CD4-positive, alpha-beta T cell treated with Interleukin-10 for 1 hour (primary cell): ENCODE data around the gene TCL1B.
"Not testable (repeated sequence)": the region's sequence is repeated elsewhere in the genome, so short reads cannot be mapped to it uniquely, and the experiment has no call there.

ENCODE experiments used
- DNase-seq: peaks from one replicate; pipeline ENCODE4 v3.0.0-alpha.2; 2020

Gene TCL1B

DNA sequence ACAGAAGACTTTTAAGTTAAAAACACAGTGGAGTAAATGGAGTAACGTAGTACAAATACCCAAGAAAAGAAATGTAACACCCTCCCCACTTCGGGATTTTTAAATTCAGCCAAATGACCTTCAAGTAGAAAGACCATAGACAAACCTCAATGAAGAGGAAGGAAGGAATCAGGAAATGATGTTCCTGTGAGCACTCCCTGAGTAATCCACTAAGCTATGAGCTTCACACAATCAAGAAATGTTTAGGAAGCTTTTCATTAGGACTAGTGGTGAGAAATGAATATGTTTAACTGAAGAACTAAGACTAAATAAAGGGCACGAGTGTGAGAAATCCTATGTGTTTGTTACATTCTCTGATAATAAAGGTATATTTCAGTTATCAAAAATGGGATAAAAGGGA, 17.6 kb downstream of the TCL1B start:
- DNase-seq: no peak

- no peak for DNase-seq
Observed at GRCh38 chr14:95705518-95705917, 19.3 kb downstream of the TCL1B start.

DNA sequence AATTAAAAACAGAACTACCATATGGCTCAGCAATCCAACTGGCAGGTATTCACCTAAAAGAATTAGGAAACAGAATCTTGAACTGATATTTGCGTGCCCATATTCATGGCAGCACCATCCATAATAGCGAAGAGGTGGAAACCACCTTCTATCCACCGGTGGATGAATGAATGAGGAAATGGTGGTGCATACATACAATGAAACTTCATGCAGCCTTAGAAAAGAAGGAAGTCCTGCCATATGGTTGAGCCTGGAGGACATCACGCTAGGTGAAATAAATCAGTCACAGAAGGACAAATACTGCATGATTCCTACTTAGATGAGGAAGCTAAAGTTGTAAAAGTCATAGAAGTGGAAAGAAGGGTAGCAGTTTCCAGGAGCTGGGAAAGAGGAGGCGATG, 21.1 kb downstream of the TCL1B start:
- DNase-seq: no peak

DNA sequence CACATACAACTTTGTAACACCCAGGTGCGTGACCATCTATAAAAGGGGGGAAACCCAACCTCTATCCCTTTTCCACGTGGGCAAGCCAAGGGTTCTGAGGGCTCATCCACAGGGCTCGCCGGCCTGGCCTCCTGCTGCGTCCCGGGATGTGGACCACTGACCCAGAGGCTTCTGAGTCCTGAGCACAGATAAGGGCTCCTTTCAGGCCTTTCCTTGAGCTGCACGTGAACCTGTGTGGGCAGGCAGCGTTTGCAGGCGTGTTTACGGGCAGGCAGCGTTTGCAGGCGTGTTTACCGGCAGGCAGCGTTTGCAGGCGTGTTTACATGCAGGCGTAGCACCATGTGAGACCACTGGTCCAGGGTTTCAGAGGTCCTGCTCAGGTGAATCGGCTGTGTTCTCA, 23.9 kb downstream of the TCL1B start:
- DNase-seq: no peak

GRCh38 chr14:95711476-95712176, 25.4 kb downstream of the TCL1B start:
- no peak for DNase-seq

- no peak for DNase-seq
Observed at GRCh38 chr14:95712398-95712797, 26.2 kb downstream of the TCL1B start.

DNA sequence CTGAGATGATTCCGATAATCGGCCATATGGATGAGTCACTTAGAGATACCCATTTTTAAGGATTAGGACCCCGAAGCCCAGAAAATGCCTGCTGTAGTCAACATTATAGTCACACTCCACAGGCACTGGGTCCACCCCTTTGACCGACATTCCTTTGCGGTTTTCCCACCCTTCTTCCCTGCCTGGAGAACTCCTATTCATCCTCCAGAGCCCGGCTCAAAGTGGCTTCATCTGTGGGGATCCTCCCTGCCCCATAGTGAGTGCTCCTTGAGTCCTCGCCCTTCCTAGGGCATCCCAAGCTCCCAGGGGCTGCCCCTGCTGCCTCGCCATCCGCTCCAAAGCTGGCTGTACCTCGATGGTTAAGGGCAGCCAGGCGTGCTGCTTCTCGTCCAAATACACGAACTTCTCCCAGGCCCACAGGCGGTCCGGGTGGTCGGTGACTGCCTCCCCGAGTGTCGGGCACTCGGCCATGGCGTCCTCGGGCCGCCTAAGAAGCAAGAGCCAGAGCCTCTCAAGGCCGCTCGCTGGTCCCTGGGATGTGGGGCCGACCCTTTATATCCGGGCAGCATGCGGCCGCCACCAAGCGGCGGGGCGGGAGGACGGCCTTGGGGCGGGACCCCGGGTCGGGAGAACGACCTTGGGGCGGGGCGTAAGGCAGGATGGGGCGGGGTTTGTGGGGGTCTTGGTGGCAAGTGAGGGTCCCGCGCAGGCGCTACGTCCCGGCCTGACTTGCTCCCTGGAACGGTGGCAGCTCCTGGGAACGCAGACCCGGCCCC, 27.6 kb downstream of the TCL1B start, which contains the start of gene TCL1A:
Gene TCL1A (minus strand): TSS at position 530 of the 776 bp plus-strand sequence. CDS start 59 bp downstream, at position 471.
- DNase-seq: no peak

DNA sequence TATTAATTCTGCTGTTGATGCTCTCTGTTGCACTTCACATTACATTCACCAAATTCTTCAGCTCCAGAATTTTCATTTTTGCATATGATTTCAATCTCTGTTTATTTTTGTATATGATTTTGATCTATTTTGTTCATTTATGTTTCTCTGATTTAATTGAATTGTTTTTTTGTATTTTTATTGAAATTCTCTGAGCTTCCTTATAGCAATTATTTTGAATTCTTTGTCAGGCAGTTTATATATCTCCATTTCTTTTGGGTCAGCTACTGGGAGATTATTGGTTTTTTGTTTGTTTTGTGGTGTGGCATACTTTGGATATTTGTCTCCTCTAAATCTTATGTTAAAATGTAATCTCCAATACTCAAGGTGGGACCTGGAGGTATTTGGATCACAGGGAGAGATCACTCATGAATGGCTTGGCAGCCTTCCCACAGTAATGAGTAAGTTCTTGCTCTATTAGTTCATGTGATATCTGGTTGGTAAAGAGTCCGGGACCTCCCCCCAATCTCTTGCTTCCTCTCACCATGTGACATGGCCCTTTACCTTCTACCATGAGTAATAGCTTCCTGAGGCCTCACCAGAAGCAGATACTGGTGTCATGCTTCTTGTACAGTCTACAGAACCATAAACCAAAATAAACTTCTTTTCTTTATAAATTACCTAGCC, 36.4 kb downstream of the TCL1B start:
- DNase-seq: no peak

DNA sequence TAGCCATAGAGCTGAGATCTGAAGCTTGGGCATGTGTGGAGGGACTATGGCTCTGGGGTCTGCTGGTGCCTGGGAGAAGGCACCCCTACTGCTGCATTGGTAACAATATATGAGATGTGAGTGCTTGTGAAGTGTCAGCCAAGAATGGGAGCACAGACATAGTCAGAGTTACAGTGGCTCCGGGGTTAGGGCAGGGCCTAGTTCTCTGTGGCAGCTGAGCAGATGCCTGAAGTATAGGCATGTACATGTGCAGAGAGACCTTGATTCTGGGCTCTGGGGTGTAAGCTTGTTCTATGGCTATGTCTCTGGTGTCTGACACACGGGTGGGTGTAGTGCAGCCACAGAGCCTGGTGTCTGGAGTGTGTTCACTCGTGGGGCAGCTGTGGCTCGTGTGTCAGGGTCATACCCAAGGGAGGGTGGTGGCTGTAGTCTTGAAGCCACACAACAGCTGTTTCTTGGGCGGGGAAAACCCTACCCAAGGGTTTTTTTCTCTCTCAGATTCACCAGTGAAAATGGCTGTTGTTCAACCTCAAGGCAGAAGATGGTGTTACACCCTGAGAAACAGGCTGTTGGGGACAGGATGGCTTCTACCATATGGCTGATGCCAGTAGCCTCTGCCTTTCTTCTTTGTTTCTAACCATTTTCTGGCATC, 39.6 kb downstream of the TCL1B start:
- DNase-seq: no peak

GRCh38 chr14:95727056-95727700, 41.0 kb downstream of the TCL1B start:
- no peak for DNase-seq

DNA sequence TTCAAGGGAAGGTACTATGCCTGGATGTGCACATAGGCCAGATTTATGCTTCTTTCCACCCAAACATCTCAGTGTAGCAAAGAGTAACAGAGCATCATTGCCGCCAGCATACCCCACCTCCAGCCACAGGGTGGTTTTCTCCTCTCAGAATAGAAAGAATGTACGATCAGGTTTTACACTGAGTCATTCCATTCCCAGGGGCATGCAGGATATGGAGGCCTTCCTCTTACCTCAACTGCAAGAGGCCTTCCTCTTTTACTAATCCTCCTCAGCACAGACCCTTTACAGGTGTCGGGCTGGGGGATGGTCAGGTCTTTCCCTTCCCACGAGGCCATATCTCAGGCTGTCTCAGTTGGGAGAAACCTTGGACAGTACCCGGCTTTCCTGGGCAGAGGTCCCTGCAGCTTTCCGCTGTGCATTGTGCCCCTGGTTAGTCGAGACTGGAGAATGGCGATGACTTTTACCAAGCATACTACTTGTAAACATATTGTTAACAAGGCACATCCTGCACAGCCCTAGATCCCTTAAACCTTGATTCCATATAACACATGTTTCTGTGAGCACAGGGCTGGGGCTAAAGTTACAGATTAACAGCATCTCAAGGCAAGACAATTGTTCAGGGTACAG, 43.3 kb downstream of the TCL1B start:
- DNase-seq: not testable (repeated sequence)

DNA sequence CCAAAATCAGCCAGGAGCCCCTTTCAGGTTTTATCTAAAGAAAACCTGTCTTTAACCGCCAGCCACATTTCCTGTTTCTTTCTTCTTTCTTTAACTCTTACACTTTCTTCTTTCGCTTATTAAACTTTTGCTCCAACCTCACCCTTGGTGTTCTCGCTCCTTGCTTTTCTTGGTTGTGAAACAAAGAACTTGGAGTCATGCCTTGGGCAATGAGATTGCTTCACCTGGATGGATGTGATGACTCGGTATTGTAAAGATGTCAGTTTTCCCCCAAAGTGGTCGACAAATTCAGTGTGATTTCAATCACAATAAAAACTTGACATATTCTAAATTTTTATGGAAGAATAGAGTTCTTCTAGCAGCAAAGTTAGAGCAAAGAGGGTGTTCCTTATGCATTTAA, 43.9 kb downstream of the TCL1B start:
- DNase-seq: no peak

- DNase-seq: no peak
Observed at GRCh38 chr14:95733212-95733611, 47.0 kb downstream of the TCL1B start.

DNA sequence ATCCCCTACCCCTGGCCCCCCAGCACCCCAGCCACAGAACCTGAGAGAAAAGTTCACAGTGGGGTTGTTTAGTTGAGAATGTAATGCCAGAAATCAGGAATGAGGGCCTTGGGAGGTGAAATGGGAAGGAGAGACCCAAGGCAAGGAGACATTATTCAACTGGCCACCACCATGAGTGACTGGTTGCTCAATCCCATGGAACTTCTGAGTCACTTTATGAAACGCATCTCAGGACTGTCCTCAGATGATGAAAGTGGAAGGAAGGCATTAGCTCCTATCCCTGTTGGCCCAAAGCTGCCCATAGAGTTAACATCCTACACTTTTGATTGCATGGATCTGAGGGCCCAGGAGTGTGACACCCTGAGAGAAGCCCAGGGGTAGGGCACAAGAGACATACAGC, 53.1 kb downstream of the TCL1B start:
- no peak for DNase-seq

DNA sequence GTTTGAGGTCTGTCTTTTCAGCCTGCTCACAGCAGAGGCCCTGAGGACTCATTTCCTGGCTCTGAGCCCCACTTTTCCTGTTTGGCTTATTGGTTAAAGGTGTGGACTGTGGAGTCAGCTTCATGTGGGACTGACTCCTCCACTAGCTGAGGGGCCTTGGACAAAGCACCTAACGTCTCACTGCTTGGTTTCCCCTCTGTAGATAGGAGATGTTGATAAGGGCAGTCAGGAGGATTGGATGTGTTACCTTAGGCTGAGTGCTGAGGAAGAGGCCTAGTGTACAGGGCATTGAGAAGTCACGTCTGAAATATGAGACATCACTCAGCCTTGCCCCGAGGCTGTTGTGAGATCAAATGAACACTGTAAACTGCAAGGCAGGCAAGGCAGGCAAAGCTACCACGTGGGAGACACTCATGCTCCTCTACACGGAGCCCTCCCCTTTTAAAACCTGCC, 54.8 kb downstream of the TCL1B start:
- no peak for DNase-seq

DNA sequence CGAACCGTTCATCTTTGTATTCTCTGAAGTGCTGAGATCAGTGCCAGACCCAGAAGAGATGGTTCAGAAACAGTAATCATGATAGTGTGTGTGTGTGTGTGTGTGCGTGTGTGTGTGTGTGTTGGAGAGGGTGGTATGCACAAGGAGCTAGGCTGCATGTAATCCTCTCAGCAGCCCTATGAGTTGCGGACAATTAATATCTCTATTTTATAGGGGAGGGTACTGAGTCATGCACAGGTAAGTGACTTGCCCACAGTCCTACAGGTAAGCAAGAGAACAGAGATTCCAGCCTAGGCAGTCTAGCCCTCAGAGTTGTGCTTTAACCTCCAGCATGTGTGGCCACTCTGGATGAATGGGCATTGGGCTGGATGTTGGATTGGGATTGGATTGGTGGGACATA, 55.6 kb downstream of the TCL1B start:
- DNase-seq: no peak
